ENCODE results near the gene FBXL19. TPM values are rescaled to one million over a fixed set of nuclear protein-coding genes. Genes with fewer than 3 reads are reported as not detected.
A peak's percentile ranks its signal among the peaks of the same experiment; 100 is the strongest.

Gene FBXL19
- polyA plus RNA-seq, 1 donor from 2014 or later = 0.26 TPM

- Mint-ChIP-seq H3K27me3 (no peaks in the 10 kb centered on the region), H3K27ac (peak overlapping the region in 1 of 3 donors; percentile 74), H3K4me1 (peaks cover 14 to 16% (median 15%) of the 10 kb centered on the region in 3 donors), H3K9me3 (no peaks in the 10 kb centered on the region), H3K36me3 (no peaks in the 10 kb centered on the region), H3K4me3 (peak overlapping the region in 2 of 4 donors; percentile 53 to 99)
Measured at GRCh38 chr16:30951750-30952149, 28.4 kb downstream of the FBXL19 start.

- H3K4me3 Mint-ChIP-seq = peak overlapping the region in 1 of 4 donors; percentile 95
- peak overlapping the region in 2 of 3 donors; percentile 8 to 100 for H3K27ac Mint-ChIP-seq
- no peaks in the 10 kb centered on the region for H3K9me3 Mint-ChIP-seq
- no peaks in the 10 kb centered on the region for H3K36me3 Mint-ChIP-seq
- peaks cover 15 to 21% (median 19%) of the 10 kb centered on the region in 3 donors for H3K4me1 Mint-ChIP-seq
- H3K27me3 Mint-ChIP-seq = no peaks in the 10 kb centered on the region
Measured at GRCh38 chr16:30953111-30953510, 29.7 kb downstream of the FBXL19 start.

GRCh38 chr16:30953511-30954124 lies 30.2 kb downstream of the FBXL19 start:
- Mint-ChIP-seq H3K4me3 (peak overlapping the region in 1 of 4 donors; percentile 95), H3K9me3 (no peaks in the 10 kb centered on the region), H3K27me3 (no peaks in the 10 kb centered on the region), H3K27ac (peak overlapping the region in 2 of 3 donors; percentile 8 to 100), H3K4me1 (peaks cover 18 to 21% (median 18%) of the 10 kb centered on the region in 3 donors), H3K36me3 (no peaks in the 10 kb centered on the region)

GRCh38 chr16:30954993-30955392 lies 31.6 kb downstream of the FBXL19 start:
- peak overlapping the region in 1 of 4 donors; percentile 62 for H3K4me3 Mint-ChIP-seq

GRCh38 chr16:30956601-30957455 lies 33.5 kb downstream of the FBXL19 start:
- H3K9me3 Mint-ChIP-seq = no peaks in the 10 kb centered on the region
- peaks cover 22 to 28% (median 23%) of the 10 kb centered on the region in 3 donors for H3K4me1 Mint-ChIP-seq
- H3K36me3 Mint-ChIP-seq = peaks cover 2% of the 10 kb centered on the region
- H3K27ac Mint-ChIP-seq = peak overlapping the region; percentile 99 to 100 (median 99)
- H3K27me3 Mint-ChIP-seq = no peaks in the 10 kb centered on the region
- H3K4me3 Mint-ChIP-seq = peak overlapping the region; percentile 95 to 99 (median 98)

More at GRCh38 chr16:30954993-30955392, 31.6 kb downstream of the FBXL19 start:
- no peaks in the 10 kb centered on the region for H3K9me3 Mint-ChIP-seq
- peaks cover 2% of the 10 kb centered on the region for H3K36me3 Mint-ChIP-seq
- no peaks in the 10 kb centered on the region for H3K27me3 Mint-ChIP-seq
- peak overlapping the region in 2 of 3 donors; percentile 59 to 100 for H3K27ac Mint-ChIP-seq
- peaks cover 24 to 26% (median 25%) of the 10 kb centered on the region in 3 donors for H3K4me1 Mint-ChIP-seq

GRCh38 chr16:30957456-30958174 lies 34.2 kb downstream of the FBXL19 start, which contains the start of gene SETD1A:
Gene SETD1A (plus strand): TSS chr16:30957754. CDS start chr16:30958732, 978 bp downstream.
- Mint-ChIP-seq H3K9me3 (no peaks in the 10 kb centered on the region), H3K27me3 (no peaks in the 10 kb centered on the region), H3K4me3 (peak within 1 kb of the TSS; percentile 95 to 99 (median 98)), H3K36me3 (peaks cover 2% of the 10 kb centered on the region), H3K27ac (peak within 1 kb of the TSS; percentile 99 to 100 (median 99)), H3K4me1 (peaks cover 22 to 28% (median 23%) of the 10 kb centered on the region in 3 donors)

- peak overlapping the region; percentile 85 to 96 (median 94) for H3K4me3 Mint-ChIP-seq
- peak overlapping the region; percentile 86 to 97 (median 88) for H3K27ac Mint-ChIP-seq
- no peaks in the 10 kb centered on the region for H3K9me3 Mint-ChIP-seq
- peaks cover 2% of the 10 kb centered on the region for H3K36me3 Mint-ChIP-seq
- no peaks in the 10 kb centered on the region for H3K27me3 Mint-ChIP-seq
- H3K4me1 Mint-ChIP-seq = peaks cover 22 to 32% (median 23%) of the 10 kb centered on the region in 3 donors
Measured at GRCh38 chr16:30958175-30959079, 35.1 kb downstream of the FBXL19 start.

GRCh38 chr16:30961384-30961783 lies 38.0 kb downstream of the FBXL19 start:
- H3K27ac Mint-ChIP-seq = peak overlapping the region in 1 of 3 donors; percentile 97
- H3K9me3 Mint-ChIP-seq = no peaks in the 10 kb centered on the region
- H3K4me1 Mint-ChIP-seq = peaks cover 18 to 27% (median 20%) of the 10 kb centered on the region in 3 donors
- H3K36me3 Mint-ChIP-seq = peaks cover 4% of the 10 kb centered on the region
- peak overlapping the region in 1 of 4 donors; percentile 62 for H3K4me3 Mint-ChIP-seq
- H3K27me3 Mint-ChIP-seq = no peaks in the 10 kb centered on the region

GRCh38 chr16:30963925-30964511 lies 40.6 kb downstream of the FBXL19 start:
- H3K36me3 Mint-ChIP-seq = peaks cover 11% of the 10 kb centered on the region
- no peaks in the 10 kb centered on the region for H3K27me3 Mint-ChIP-seq
- peak overlapping the region in 2 of 3 donors; percentile 39 to 46 for H3K27ac Mint-ChIP-seq
- no peaks in the 10 kb centered on the region for H3K9me3 Mint-ChIP-seq
- H3K4me1 Mint-ChIP-seq = peaks cover 12 to 19% (median 16%) of the 10 kb centered on the region in 3 donors
- no peak overlapping the region for H3K4me3 Mint-ChIP-seq

GRCh38 chr16:30964574-30965226 lies 41.3 kb downstream of the FBXL19 start:
- Mint-ChIP-seq H3K27ac (peak overlapping the region in 1 of 3 donors; percentile 46), H3K9me3 (no peaks in the 10 kb centered on the region), H3K27me3 (no peaks in the 10 kb centered on the region), H3K36me3 (peaks cover 11% of the 10 kb centered on the region), H3K4me1 (peaks cover 9 to 13% (median 9%) of the 10 kb centered on the region in 3 donors), H3K4me3 (no peak overlapping the region)

GRCh38 chr16:30965436-30965835 lies 42.1 kb downstream of the FBXL19 start:
- Mint-ChIP-seq H3K36me3 (peaks cover 9% of the 10 kb centered on the region), H3K27me3 (no peaks in the 10 kb centered on the region), H3K27ac (no peak overlapping the region), H3K9me3 (no peaks in the 10 kb centered on the region), H3K4me3 (no peak overlapping the region), H3K4me1 (peaks cover 2 to 5% (median 3%) of the 10 kb centered on the region in 3 donors)

GRCh38 chr16:30966033-30966619 lies 42.8 kb downstream of the FBXL19 start:
- Mint-ChIP-seq H3K4me3 (no peak overlapping the region), H3K36me3 (peaks cover 10% of the 10 kb centered on the region), H3K27ac (peak overlapping the region in 1 of 3 donors; percentile 71), H3K4me1 (peaks cover 2 to 5% (median 2%) of the 10 kb centered on the region in 3 donors), H3K27me3 (no peaks in the 10 kb centered on the region), H3K9me3 (no peaks in the 10 kb centered on the region)

- Mint-ChIP-seq H3K36me3 (peaks cover 12% of the 10 kb centered on the region), H3K9me3 (no peaks in the 10 kb centered on the region), H3K27me3 (no peaks in the 10 kb centered on the region), H3K27ac (peak overlapping the region in 1 of 3 donors; percentile 72), H3K4me1 (peaks cover 2 to 5% (median 2%) of the 10 kb centered on the region in 3 donors), H3K4me3 (no peak overlapping the region)
Measured at GRCh38 chr16:30967795-30968194, 44.4 kb downstream of the FBXL19 start.
